ENCODE results near the gene TRIM51.
"Not testable (repeated sequence)": the region's sequence is repeated elsewhere in the genome, so short reads cannot be mapped to it uniquely, and the experiment has no call there.

DNA sequence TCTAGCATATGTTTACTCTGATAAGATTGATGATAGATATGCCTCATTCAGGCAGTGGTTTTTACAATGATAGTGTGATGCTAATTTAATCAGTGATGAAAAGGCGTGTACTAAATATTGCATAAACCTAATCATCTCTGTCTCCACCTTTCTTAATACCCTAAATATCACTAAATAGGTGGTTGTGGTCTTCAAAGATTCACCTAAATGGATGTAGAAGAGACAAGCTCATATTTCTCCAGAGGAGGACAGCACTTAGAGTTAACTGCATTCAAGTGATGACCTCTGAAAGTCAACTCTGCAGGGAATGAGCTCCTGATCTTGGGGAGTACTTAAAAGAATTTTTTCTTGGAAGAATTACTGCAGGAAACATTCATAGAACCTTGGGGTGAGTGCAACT is at the start of gene TRIM51:
- TF ChIP-seq POLR2A (IDR thresholded peaks at IDR 0.05), result not testable (repeated sequence)
- TF ChIP-seq, protein P1, sequence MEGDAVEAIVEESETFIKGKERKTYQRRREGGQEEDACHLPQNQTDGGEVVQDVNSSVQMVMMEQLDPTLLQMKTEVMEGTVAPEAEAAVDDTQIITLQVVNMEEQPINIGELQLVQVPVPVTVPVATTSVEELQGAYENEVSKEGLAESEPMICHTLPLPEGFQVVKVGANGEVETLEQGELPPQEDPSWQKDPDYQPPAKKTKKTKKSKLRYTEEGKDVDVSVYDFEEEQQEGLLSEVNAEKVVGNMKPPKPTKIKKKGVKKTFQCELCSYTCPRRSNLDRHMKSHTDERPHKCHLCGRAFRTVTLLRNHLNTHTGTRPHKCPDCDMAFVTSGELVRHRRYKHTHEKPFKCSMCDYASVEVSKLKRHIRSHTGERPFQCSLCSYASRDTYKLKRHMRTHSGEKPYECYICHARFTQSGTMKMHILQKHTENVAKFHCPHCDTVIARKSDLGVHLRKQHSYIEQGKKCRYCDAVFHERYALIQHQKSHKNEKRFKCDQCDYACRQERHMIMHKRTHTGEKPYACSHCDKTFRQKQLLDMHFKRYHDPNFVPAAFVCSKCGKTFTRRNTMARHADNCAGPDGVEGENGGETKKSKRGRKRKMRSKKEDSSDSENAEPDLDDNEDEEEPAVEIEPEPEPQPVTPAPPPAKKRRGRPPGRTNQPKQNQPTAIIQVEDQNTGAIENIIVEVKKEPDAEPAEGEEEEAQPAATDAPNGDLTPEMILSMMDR (IDR thresholded peaks at IDR 0.05), result not testable (repeated sequence)
